Skeletal muscle satellite cell (primary cell): ENCODE results near the gene C1orf87.

Experiments
- H3K27me3 ChIP-seq: 2 replicates; pipeline ENCODE4 v1.7.0; 2013; ENCODE audit warnings: low read length; ENCODE audit not compliant: control insufficient read depth, insufficient read depth
- H3K36me3 ChIP-seq: 2 replicates; pipeline ENCODE4 v1.7.0; 2013; ENCODE audit warnings: mild to moderate bottlenecking, control low read depth, low read length; ENCODE audit not compliant: insufficient read depth
- H3K4me1 ChIP-seq: 2 replicates; pipeline ENCODE4 v1.7.0; 2013; ENCODE audit warnings: low read length; ENCODE audit not compliant: control insufficient read depth, insufficient read depth
- H3K4me2 ChIP-seq: 2 replicates; pipeline ENCODE4 v1.7.0; 2013; ENCODE audit warnings: mild to moderate bottlenecking, low read length
- H3K4me3 ChIP-seq: 2 replicates; pipeline ENCODE4 v1.7.0; 2013; ENCODE audit warnings: low read length
- H3K9ac ChIP-seq: 2 replicates; pipeline ENCODE4 v1.7.0; 2013; ENCODE audit warnings: mild to moderate bottlenecking, low read depth, low read length, moderate library complexity
- H3K9me3 ChIP-seq: replicated peaks from 2 replicates; pipeline ENCODE4 v1.7.0; 2013; ENCODE audit warnings: mild to moderate bottlenecking, control low read depth, low read length

The C1orf87 gene

GRCh38 chr1:60055336-60055735, 18.2 kb downstream of the C1orf87 start:
- peaks cover 8% of the 10 kb centered on the region for H3K4me1 ChIP-seq
- no peaks in the 10 kb centered on the region for H3K27me3 ChIP-seq
- H3K36me3 ChIP-seq = no peaks in the 10 kb centered on the region
- H3K9ac ChIP-seq = no peak overlapping the region
- no peak overlapping the region for H3K4me2 ChIP-seq
- no peaks in the 10 kb centered on the region for H3K9me3 ChIP-seq
- no peak overlapping the region for H3K4me3 ChIP-seq

- Histone ChIP-seq H3K4me2 (no peak overlapping the region), H3K9ac (no peak overlapping the region), H3K4me3 (no peak overlapping the region), H3K27me3 (no peaks in the 10 kb centered on the region), H3K4me1 (peaks cover 8% of the 10 kb centered on the region), H3K36me3 (no peaks in the 10 kb centered on the region), H3K9me3 (no peaks in the 10 kb centered on the region)
Observed at GRCh38 chr1:60054374-60054773, 19.2 kb downstream of the C1orf87 start.

GRCh38 chr1:60052601-60053000, 21.0 kb downstream of the C1orf87 start:
- no peaks in the 10 kb centered on the region for H3K9me3 ChIP-seq
- no peak overlapping the region for H3K9ac ChIP-seq
- peaks cover 8% of the 10 kb centered on the region for H3K4me1 ChIP-seq
- no peaks in the 10 kb centered on the region for H3K36me3 ChIP-seq
- H3K4me2 ChIP-seq = no peak overlapping the region
- no peaks in the 10 kb centered on the region for H3K27me3 ChIP-seq
- H3K4me3 ChIP-seq = no peak overlapping the region

- Histone ChIP-seq H3K4me2 (no peak overlapping the region), H3K4me3 (no peak overlapping the region), H3K27me3 (no peaks in the 10 kb centered on the region), H3K9me3 (no peaks in the 10 kb centered on the region), H3K9ac (no peak overlapping the region), H3K36me3 (no peaks in the 10 kb centered on the region), H3K4me1 (peaks cover 8% of the 10 kb centered on the region)
Observed at GRCh38 chr1:60051191-60051590, 22.4 kb downstream of the C1orf87 start.

GRCh38 chr1:60049188-60049587, 24.4 kb downstream of the C1orf87 start:
- H3K36me3 ChIP-seq = no peaks in the 10 kb centered on the region
- H3K27me3 ChIP-seq = no peaks in the 10 kb centered on the region
- no peak overlapping the region for H3K9ac ChIP-seq
- H3K4me2 ChIP-seq = no peak overlapping the region
- H3K4me1 ChIP-seq = no peaks in the 10 kb centered on the region
- H3K4me3 ChIP-seq = no peak overlapping the region
- H3K9me3 ChIP-seq = no peaks in the 10 kb centered on the region

GRCh38 chr1:60044881-60045280, 28.7 kb downstream of the C1orf87 start:
- Histone ChIP-seq H3K9ac (no peak overlapping the region), H3K36me3 (no peaks in the 10 kb centered on the region), H3K4me3 (no peak overlapping the region), H3K4me2 (no peak overlapping the region), H3K9me3 (no peaks in the 10 kb centered on the region), H3K4me1 (no peaks in the 10 kb centered on the region), H3K27me3 (no peaks in the 10 kb centered on the region)

- Histone ChIP-seq H3K4me3 (no peak overlapping the region), H3K36me3 (no peaks in the 10 kb centered on the region), H3K4me1 (no peaks in the 10 kb centered on the region), H3K9me3 (no peaks in the 10 kb centered on the region), H3K4me2 (no peak overlapping the region), H3K9ac (no peak overlapping the region), H3K27me3 (no peaks in the 10 kb centered on the region)
Observed at GRCh38 chr1:60041783-60042182, 31.8 kb downstream of the C1orf87 start.

- Histone ChIP-seq H3K4me2 (no peak overlapping the region), H3K9me3 (no peaks in the 10 kb centered on the region), H3K9ac (no peak overlapping the region), H3K27me3 (no peaks in the 10 kb centered on the region), H3K4me3 (no peak overlapping the region), H3K4me1 (no peaks in the 10 kb centered on the region), H3K36me3 (no peaks in the 10 kb centered on the region)
Observed at GRCh38 chr1:60037669-60038068, 35.9 kb downstream of the C1orf87 start.

- H3K9me3 ChIP-seq = no peaks in the 10 kb centered on the region
- no peaks in the 10 kb centered on the region for H3K4me1 ChIP-seq
- no peaks in the 10 kb centered on the region for H3K36me3 ChIP-seq
- H3K27me3 ChIP-seq = no peaks in the 10 kb centered on the region
- no peak overlapping the region for H3K4me3 ChIP-seq
- no peak overlapping the region for H3K4me2 ChIP-seq
- H3K9ac ChIP-seq = no peak overlapping the region
Observed at GRCh38 chr1:60036856-60037460, 36.6 kb downstream of the C1orf87 start.

GRCh38 chr1:60035921-60036320, 37.6 kb downstream of the C1orf87 start:
- Histone ChIP-seq H3K4me2 (no peak overlapping the region), H3K9me3 (no peaks in the 10 kb centered on the region)

GRCh38 chr1:60034999-60035398, 38.6 kb downstream of the C1orf87 start:
- no peak overlapping the region for H3K4me3 ChIP-seq
- H3K27me3 ChIP-seq = no peaks in the 10 kb centered on the region
- H3K4me2 ChIP-seq = no peak overlapping the region
- no peaks in the 10 kb centered on the region for H3K36me3 ChIP-seq
- no peaks in the 10 kb centered on the region for H3K4me1 ChIP-seq
- no peaks in the 10 kb centered on the region for H3K9me3 ChIP-seq
- H3K9ac ChIP-seq = no peak overlapping the region

More at GRCh38 chr1:60035921-60036320, 37.6 kb downstream of the C1orf87 start:
- no peaks in the 10 kb centered on the region for H3K27me3 ChIP-seq
- H3K4me3 ChIP-seq = no peak overlapping the region
- H3K9ac ChIP-seq = no peak overlapping the region
- no peaks in the 10 kb centered on the region for H3K36me3 ChIP-seq
- H3K4me1 ChIP-seq = no peaks in the 10 kb centered on the region

GRCh38 chr1:60033066-60033465, 40.5 kb downstream of the C1orf87 start:
- no peaks in the 10 kb centered on the region for H3K9me3 ChIP-seq
- no peak overlapping the region for H3K9ac ChIP-seq
- no peaks in the 10 kb centered on the region for H3K27me3 ChIP-seq
- H3K36me3 ChIP-seq = no peaks in the 10 kb centered on the region
- H3K4me2 ChIP-seq = no peak overlapping the region
- H3K4me1 ChIP-seq = no peaks in the 10 kb centered on the region
- no peak overlapping the region for H3K4me3 ChIP-seq
